ENCODE data around the gene SMTN.

GRCh38 chr22:31122532-31123291, 41.6 kb downstream of the SMTN start, which contains the start of gene INPP5J:
- TF ChIP-seq, protein P1, sequence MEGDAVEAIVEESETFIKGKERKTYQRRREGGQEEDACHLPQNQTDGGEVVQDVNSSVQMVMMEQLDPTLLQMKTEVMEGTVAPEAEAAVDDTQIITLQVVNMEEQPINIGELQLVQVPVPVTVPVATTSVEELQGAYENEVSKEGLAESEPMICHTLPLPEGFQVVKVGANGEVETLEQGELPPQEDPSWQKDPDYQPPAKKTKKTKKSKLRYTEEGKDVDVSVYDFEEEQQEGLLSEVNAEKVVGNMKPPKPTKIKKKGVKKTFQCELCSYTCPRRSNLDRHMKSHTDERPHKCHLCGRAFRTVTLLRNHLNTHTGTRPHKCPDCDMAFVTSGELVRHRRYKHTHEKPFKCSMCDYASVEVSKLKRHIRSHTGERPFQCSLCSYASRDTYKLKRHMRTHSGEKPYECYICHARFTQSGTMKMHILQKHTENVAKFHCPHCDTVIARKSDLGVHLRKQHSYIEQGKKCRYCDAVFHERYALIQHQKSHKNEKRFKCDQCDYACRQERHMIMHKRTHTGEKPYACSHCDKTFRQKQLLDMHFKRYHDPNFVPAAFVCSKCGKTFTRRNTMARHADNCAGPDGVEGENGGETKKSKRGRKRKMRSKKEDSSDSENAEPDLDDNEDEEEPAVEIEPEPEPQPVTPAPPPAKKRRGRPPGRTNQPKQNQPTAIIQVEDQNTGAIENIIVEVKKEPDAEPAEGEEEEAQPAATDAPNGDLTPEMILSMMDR (IDR thresholded peaks at IDR 0.05) = no peak
- no peak for TF ChIP-seq POLR2A (IDR thresholded peaks at IDR 0.05)

Measured in heart left ventricle (tissue), 13 donors.